ACC112 (cell line): ENCODE measurements around the gene KRT5.
"Not testable (repeated sequence)": the region's sequence is repeated elsewhere in the genome, so short reads cannot be mapped to it uniquely, and the experiment has no call there.

Experiments
- H2AFZ ChIP-seq: fragments of 200-600 bp; sonication (generic); one replicate; pipeline ENCODE4 v1.6.0; 2017; ENCODE audit warnings: antibody characterized with exemption, low read length; ENCODE audit not compliant: unreplicated experiment
- H3K27ac ChIP-seq: fragments of 200-600 bp; sonication (generic); 2 replicates; pipeline ENCODE4 v1.5.1; 2014; ENCODE audit warnings: low read depth, mild to moderate bottlenecking, antibody characterized with exemption, low read length, moderate library complexity
- H3K27me3 ChIP-seq: fragments of 200-600 bp; sonication (generic); 2 replicates; pipeline ENCODE4 v1.6.1; 2014; ENCODE audit warnings: mild to moderate bottlenecking, antibody characterized with exemption, low read length, moderate library complexity, mixed read lengths; ENCODE audit not compliant: insufficient read depth
- H3K36me3 ChIP-seq: fragments of 200-600 bp; sonication (generic); 2 replicates; pipeline ENCODE4 v1.6.1; 2016; ENCODE audit warnings: mild to moderate bottlenecking, antibody characterized with exemption, low read length, moderate library complexity, mixed read lengths; ENCODE audit not compliant: insufficient read depth
- H3K4me1 ChIP-seq: fragments of 200-600 bp; sonication (generic); one replicate; pipeline ENCODE4 v1.6.1; 2016; ENCODE audit warnings: low read length, mixed read lengths; ENCODE audit not compliant: insufficient read depth, unreplicated experiment, control insufficient read depth
- H3K4me3 ChIP-seq: fragments of 200-600 bp; sonication (generic); 2 replicates; pipeline ENCODE4 v1.5.1; 2014; ENCODE audit warnings: mild to moderate bottlenecking, low read depth, low read length
- H3K79me2 ChIP-seq: fragments of 200-600 bp; sonication (generic); one replicate; pipeline ENCODE4 v1.6.0; 2016; ENCODE audit warnings: low read length; ENCODE audit not compliant: control insufficient read depth, unreplicated experiment, insufficient read depth

The KRT5 gene

GRCh38 chr12:52502877-52503276 is 17.3 kb downstream of the KRT5 start:
- H3K4me1 ChIP-seq, result peaks cover 47% of the 10 kb centered on the region
- no peak overlapping the region for H2AFZ ChIP-seq
- no peak overlapping the region for H3K27ac ChIP-seq
- no peaks in the 10 kb centered on the region for H3K27me3 ChIP-seq
- H3K4me3 ChIP-seq, result no peak overlapping the region
- H3K79me2 ChIP-seq, result no peaks in the 10 kb centered on the region
- H3K36me3 ChIP-seq, result peaks cover 4% of the 10 kb centered on the region; the same call in 1 of the 2 replicates

- Histone ChIP-seq H2AFZ (no peak overlapping the region), H3K79me2 (no peaks in the 10 kb centered on the region), H3K36me3 (peaks cover 4% of the 10 kb centered on the region; the same call in 1 of the 2 replicates), H3K4me3 (no peak overlapping the region), H3K27me3 (no peaks in the 10 kb centered on the region), H3K27ac (peak overlapping the region; percentile 97), H3K4me1 (peaks cover 54% of the 10 kb centered on the region)
Observed at GRCh38 chr12:52501490-52501889, 18.7 kb downstream of the KRT5 start.

GRCh38 chr12:52500574-52500973 is 19.6 kb downstream of the KRT5 start:
- Histone ChIP-seq H3K4me3 (peak overlapping the region; percentile 41), H3K4me1 (peaks cover 63% of the 10 kb centered on the region), H3K27ac (peak overlapping the region; percentile 97), H2AFZ (peak overlapping the region; percentile 8)
- not testable (repeated sequence) for H3K27me3 ChIP-seq, H3K36me3 ChIP-seq, H3K79me2 ChIP-seq

- Histone ChIP-seq H2AFZ (peak overlapping the region; percentile 8), H3K27ac (peak overlapping the region; percentile 97), H3K4me1 (peaks cover 69% of the 10 kb centered on the region)
Observed at GRCh38 chr12:52499806-52500560, 20.2 kb downstream of the KRT5 start.

GRCh38 chr12:52498946-52499345 is 21.2 kb downstream of the KRT5 start:
- Histone ChIP-seq H3K79me2 (no peaks in the 10 kb centered on the region), H3K4me1 (peaks cover 80% of the 10 kb centered on the region), H3K27me3 (no peaks in the 10 kb centered on the region), H3K36me3 (peaks cover 4% of the 10 kb centered on the region; the same call in 1 of the 2 replicates), H3K27ac (peak overlapping the region; percentile 97), H2AFZ (no peak overlapping the region), H3K4me3 (no peak overlapping the region)

More at GRCh38 chr12:52499806-52500560, 20.2 kb downstream of the KRT5 start:
- Histone ChIP-seq H3K79me2 (no peaks in the 10 kb centered on the region), H3K27me3 (no peaks in the 10 kb centered on the region), H3K4me3 (peak overlapping the region; percentile 41), H3K36me3 (peaks cover 4% of the 10 kb centered on the region; the same call in 1 of the 2 replicates)

GRCh38 chr12:52497975-52498374 is 22.2 kb downstream of the KRT5 start:
- Histone ChIP-seq H3K27ac (peak overlapping the region; percentile 97; the same call in 1 of the 2 replicates), H3K27me3 (no peaks in the 10 kb centered on the region), H3K79me2 (no peaks in the 10 kb centered on the region), H3K36me3 (peaks cover 4% of the 10 kb centered on the region; the same call in 1 of the 2 replicates), H3K4me1 (peaks cover 89% of the 10 kb centered on the region), H3K4me3 (no peak overlapping the region), H2AFZ (no peak overlapping the region)

- no peaks in the 10 kb centered on the region for H3K36me3 ChIP-seq
- H3K79me2 ChIP-seq, result no peaks in the 10 kb centered on the region
- H3K4me1 ChIP-seq, result peaks cover 84% of the 10 kb centered on the region
- H2AFZ ChIP-seq, result no peak overlapping the region
- H3K27ac ChIP-seq, result peak overlapping the region; percentile 98
- peak overlapping the region; percentile 35; the same call in 1 of the 2 replicates for H3K4me3 ChIP-seq
- no peaks in the 10 kb centered on the region for H3K27me3 ChIP-seq
Observed at GRCh38 chr12:52496590-52497071, 23.6 kb downstream of the KRT5 start.

GRCh38 chr12:52496054-52496453 is 24.1 kb downstream of the KRT5 start:
- no peaks in the 10 kb centered on the region for H3K36me3 ChIP-seq
- H3K79me2 ChIP-seq, result no peaks in the 10 kb centered on the region
- H2AFZ ChIP-seq, result no peak overlapping the region
- peaks cover 78% of the 10 kb centered on the region for H3K4me1 ChIP-seq
- peak overlapping the region; percentile 35; the same call in 1 of the 2 replicates for H3K4me3 ChIP-seq
- no peaks in the 10 kb centered on the region for H3K27me3 ChIP-seq
- peak overlapping the region; percentile 98 for H3K27ac ChIP-seq

GRCh38 chr12:52495389-52495788 is 24.8 kb downstream of the KRT5 start:
- Histone ChIP-seq H3K27me3 (no peaks in the 10 kb centered on the region), H3K4me3 (peak overlapping the region; percentile 1; the same call in 1 of the 2 replicates), H3K79me2 (no peaks in the 10 kb centered on the region), H3K36me3 (no peaks in the 10 kb centered on the region), H3K27ac (peak overlapping the region; percentile 98), H2AFZ (peak overlapping the region; percentile 1), H3K4me1 (peaks cover 72% of the 10 kb centered on the region)

GRCh38 chr12:52494518-52494917 is 25.7 kb downstream of the KRT5 start:
- no peaks in the 10 kb centered on the region for H3K79me2 ChIP-seq
- no peaks in the 10 kb centered on the region for H3K27me3 ChIP-seq
- no peak overlapping the region for H2AFZ ChIP-seq
- no peaks in the 10 kb centered on the region for H3K36me3 ChIP-seq
- peaks cover 63% of the 10 kb centered on the region for H3K4me1 ChIP-seq
- peak overlapping the region; percentile 98 for H3K27ac ChIP-seq
- H3K4me3 ChIP-seq, result peak overlapping the region; percentile 4; the same call in 1 of the 2 replicates

GRCh38 chr12:52494100-52494499 is 26.1 kb downstream of the KRT5 start:
- H2AFZ ChIP-seq, result no peak overlapping the region

More at GRCh38 chr12:52494100-52494499, 26.1 kb downstream of the KRT5 start:
- Histone ChIP-seq H3K79me2 (no peaks in the 10 kb centered on the region), H3K4me1 (peaks cover 60% of the 10 kb centered on the region), H3K27ac (peak overlapping the region; percentile 98), H3K27me3 (no peaks in the 10 kb centered on the region), H3K36me3 (no peaks in the 10 kb centered on the region), H3K4me3 (peak overlapping the region; percentile 4; the same call in 1 of the 2 replicates)
